ENCODE measurements around the gene HNRNPF.
"Not testable (repeated sequence)": the region's sequence is repeated elsewhere in the genome, so short reads cannot be mapped to it uniquely, and the experiment has no call there.

HNRNPF gene

DNA sequence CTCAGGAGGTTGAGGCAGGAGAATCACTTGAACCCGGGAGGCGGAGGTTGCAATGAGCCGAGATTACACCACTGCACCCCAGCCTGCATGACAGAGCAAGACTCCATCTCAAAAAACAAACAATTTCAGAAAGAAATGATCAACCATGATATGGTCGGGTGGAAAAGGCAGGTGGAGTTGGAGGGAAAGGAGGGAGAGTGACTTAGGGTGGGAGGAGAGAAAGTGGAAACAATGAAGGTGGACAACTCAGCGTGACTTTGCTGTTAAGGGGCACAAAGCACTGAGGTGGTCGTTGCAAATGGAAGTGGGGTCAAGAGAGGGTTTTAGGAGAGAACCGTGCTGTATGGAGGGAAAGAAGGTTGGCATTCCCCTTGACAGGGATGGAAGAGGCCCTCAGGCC, 67.5 kb downstream of the HNRNPF start:
- Mint-ChIP-seq H3K9me3 (ENCODE audit: low read depth) (no peaks in the 10 kb centered on the region), H3K36me3 (no peaks in the 10 kb centered on the region), H3K4me3 (no peak overlapping the region), H3K4me1 (ENCODE audit: low read depth) (peaks cover 2% of the 10 kb centered on the region), H3K27me3 (peaks cover 4% of the 10 kb centered on the region), H3K27ac (no peak overlapping the region)

DNA sequence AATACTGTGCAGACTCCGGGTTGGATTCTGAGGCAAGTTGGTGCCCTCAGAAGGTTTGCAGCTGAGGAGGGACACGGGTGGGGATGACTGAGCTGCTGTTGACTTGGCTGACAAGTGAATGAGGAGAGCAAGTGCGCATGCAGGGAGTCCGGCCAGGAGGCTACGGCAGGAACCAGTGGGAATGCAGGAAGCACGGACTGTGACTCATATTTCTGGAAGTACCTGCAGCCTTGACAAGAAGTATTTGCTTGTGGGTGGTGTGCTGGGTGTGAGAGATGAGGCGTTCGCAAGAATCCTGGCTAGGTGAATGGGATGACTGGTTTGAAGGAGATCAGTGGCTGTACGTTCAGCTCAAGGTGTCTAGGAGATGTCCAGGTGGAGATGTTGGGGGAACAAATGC, 68.4 kb downstream of the HNRNPF start:
- H3K27me3 Mint-ChIP-seq = peaks cover 4% of the 10 kb centered on the region

DNA sequence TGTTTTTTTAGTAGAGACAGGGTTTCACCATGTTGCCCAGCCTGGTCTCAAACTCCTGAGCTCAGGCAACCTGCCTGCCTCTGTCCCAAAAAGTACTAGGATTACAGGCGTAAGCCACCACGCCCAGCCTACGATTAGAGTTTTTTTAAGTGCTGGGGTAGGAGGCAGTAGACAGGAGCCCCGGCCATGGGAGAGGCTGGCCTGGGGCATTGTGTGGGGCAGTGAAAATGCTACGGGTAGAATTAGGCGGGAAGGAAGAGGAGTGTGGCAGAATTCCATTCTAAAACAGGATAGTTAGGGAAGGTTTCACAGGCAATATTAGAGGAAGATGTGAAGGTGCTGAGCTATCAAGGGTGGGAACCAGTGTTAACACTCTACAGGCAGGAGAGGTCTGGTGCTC, 68.9 kb downstream of the HNRNPF start:
- Mint-ChIP-seq H3K4me1 (ENCODE audit: low read depth) (peaks cover 2% of the 10 kb centered on the region), H3K4me3 (no peak overlapping the region), H3K27me3 (peaks cover 4% of the 10 kb centered on the region), H3K9me3 (ENCODE audit: low read depth) (no peaks in the 10 kb centered on the region), H3K27ac (no peak overlapping the region), H3K36me3 (no peaks in the 10 kb centered on the region)

More for the DNA sequence above, 68.4 kb downstream of the HNRNPF start:
- Mint-ChIP-seq H3K4me1 (ENCODE audit: low read depth) (peaks cover 2% of the 10 kb centered on the region), H3K4me3 (no peak overlapping the region), H3K36me3 (no peaks in the 10 kb centered on the region), H3K9me3 (ENCODE audit: low read depth) (no peaks in the 10 kb centered on the region), H3K27ac (no peak overlapping the region)

DNA sequence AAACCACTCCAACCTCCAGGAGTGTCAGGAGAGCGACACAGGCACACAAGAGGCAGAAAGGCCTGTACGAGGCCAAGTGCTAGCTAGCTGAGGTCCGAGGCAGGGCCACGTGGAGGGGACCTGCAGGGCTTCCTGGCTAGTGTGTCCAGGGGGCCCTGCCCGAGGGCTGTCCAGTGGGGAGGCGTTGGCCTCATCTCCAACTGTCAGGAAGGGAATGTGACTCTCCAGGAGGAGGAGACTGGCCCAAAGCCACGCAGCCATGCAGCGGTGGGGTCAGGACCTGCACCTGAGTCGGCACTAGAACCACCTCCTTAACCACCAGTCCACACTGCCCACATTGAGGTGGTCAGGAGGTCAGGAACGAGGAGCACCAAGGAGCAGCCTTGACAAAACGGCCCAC, 69.8 kb downstream of the HNRNPF start:
- no peak overlapping the region for H3K27ac Mint-ChIP-seq
- no peak overlapping the region for H3K4me3 Mint-ChIP-seq
- no peaks in the 10 kb centered on the region for H3K36me3 Mint-ChIP-seq
- H3K4me1 Mint-ChIP-seq (ENCODE audit: low read depth) = peaks cover 4% of the 10 kb centered on the region
- no peaks in the 10 kb centered on the region for H3K9me3 Mint-ChIP-seq (ENCODE audit: low read depth)
- peaks cover 4% of the 10 kb centered on the region for H3K27me3 Mint-ChIP-seq

DNA sequence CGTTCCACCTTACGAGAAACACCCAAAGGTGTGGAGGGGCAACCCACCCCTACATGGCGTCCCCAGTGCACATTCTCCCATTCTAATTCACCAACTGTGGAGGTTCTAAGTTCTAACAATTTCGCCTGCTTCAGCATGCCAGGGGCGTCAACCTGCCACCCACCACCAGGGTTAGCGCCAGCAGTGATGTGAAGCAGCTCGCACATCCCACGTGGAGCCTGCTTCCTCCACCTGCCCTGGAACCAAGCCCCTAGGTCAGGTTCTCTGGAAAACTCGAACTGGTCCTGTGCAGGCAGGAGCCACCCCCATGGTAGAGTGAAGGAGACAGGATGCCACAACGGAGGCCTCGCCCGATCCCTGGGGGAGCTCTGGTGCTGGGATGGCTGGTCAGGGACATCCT, 70.9 kb downstream of the HNRNPF start:
- no peaks in the 10 kb centered on the region for H3K36me3 Mint-ChIP-seq

DNA sequence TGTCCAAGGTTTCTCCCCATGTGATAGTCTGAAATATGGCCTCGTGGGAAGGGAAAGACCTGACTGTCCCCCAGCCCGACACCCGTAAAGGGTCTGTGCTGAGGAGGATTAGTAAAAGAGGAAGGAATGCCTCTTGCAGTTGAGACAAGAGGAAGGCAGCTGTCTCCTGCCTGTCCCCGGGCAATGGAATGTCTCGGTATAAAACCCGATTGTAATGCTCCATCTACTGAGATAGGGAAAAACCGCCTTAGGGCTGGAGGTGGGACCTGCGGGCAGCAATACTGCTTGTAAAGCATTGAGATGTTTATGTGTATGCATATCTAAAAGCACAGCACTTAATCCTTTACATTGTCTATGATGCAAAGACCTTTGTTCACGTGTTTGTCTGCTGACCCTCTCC, 71.5 kb downstream of the HNRNPF start:
- H3K36me3 Mint-ChIP-seq; H3K4me3 Mint-ChIP-seq; H3K9me3 Mint-ChIP-seq (ENCODE audit: low read depth); H3K27ac Mint-ChIP-seq; H3K27me3 Mint-ChIP-seq: not testable (repeated sequence)
- H3K4me1 Mint-ChIP-seq (ENCODE audit: low read depth) = peaks cover 15% of the 10 kb centered on the region

More for the DNA sequence above, 70.9 kb downstream of the HNRNPF start:
- peaks cover 10% of the 10 kb centered on the region for H3K4me1 Mint-ChIP-seq (ENCODE audit: low read depth)
- no peaks in the 10 kb centered on the region for H3K9me3 Mint-ChIP-seq (ENCODE audit: low read depth)
- H3K27me3 Mint-ChIP-seq = peaks cover 4% of the 10 kb centered on the region
- no peak overlapping the region for H3K27ac Mint-ChIP-seq
- no peak overlapping the region for H3K4me3 Mint-ChIP-seq

DNA sequence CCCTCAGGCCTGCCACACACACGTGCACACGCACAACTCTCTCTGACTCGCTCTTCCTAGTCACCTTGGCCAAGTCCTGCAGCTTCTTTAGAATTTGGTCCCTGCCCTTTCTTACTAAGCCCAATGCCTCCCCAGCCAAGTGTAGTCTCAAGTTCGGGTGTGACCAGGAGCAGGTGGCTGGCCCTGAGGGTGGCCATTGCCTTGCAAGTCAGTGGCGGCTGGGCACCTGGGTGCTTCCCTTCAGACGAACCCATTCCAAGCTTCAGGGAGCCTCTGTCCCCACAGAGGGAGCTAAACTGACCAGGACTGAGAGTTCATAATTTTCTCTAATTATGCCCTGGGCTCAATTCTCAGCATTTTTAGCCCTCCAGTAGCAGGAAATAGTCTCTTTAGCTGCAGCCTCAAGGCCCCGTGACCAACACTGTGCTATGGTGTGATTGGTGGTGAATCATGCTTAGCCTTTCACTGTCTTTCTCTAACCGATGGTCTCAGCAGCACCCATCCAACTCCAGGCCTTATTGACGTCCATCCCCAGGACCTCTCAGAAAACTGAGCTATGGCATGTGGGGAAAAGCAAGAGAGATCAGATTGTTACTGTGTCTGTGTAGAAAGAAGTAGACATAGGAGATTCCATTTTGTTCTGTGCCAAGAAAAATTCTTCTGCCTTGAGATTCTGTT, 72.2 kb downstream of the HNRNPF start:
- Mint-ChIP-seq H3K4me3 (no peak overlapping the region), H3K27me3 (peaks cover 4% of the 10 kb centered on the region), H3K4me1 (ENCODE audit: low read depth) (peaks cover 22% of the 10 kb centered on the region), H3K27ac (no peak overlapping the region), H3K9me3 (ENCODE audit: low read depth) (no peaks in the 10 kb centered on the region), H3K36me3 (no peaks in the 10 kb centered on the region)

DNA sequence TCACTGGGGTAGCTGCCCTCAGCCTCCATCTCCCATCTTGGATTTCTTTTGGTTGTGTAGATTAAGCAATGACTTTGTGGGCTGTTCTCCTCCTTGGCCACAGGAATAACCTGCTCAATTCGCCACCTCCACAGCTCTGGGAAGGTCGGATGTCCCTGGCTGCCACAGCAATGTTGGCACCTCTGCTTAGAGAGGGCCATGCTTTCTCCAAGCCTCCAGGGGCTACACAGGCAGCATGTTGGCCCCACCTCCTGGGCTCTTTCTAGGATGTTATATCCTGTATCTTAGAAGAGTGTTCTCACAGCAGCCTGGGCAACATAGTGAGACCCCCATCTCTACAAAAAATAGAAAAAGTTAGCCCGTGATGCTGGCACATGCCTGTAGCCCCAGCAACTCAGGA, 72.9 kb downstream of the HNRNPF start:
- Mint-ChIP-seq H3K27ac (no peak overlapping the region), H3K4me3 (no peak overlapping the region), H3K9me3 (ENCODE audit: low read depth) (no peaks in the 10 kb centered on the region), H3K4me1 (ENCODE audit: low read depth) (peaks cover 26% of the 10 kb centered on the region), H3K27me3 (peaks cover 4% of the 10 kb centered on the region), H3K36me3 (no peaks in the 10 kb centered on the region)
